GM12873 (cell line): Measurements from ENCODE around the gene SPNS2.

Source experiments
- CTCF ChIP-seq: IDR thresholded peaks from 2 replicates; pipeline ENCODE4 v1.5.1; 2012; ENCODE audit warnings: low read depth, mild to moderate bottlenecking, moderate library complexity, low read length, control low read depth; ENCODE audit not compliant: insufficient read depth; ENCODE audit errors: missing control alignments

SPNS2 gene

GRCh38 chr17:4512156-4513112 lies 13.8 kb downstream of the SPNS2 start:
- TF ChIP-seq CTCF = no peak

- TF ChIP-seq CTCF = no peak
Observed at GRCh38 chr17:4513113-4514032, 14.7 kb downstream of the SPNS2 start.

- no peak for TF ChIP-seq CTCF
Observed at GRCh38 chr17:4514206-4514605, 15.5 kb downstream of the SPNS2 start.

- TF ChIP-seq CTCF = no peak
Observed at GRCh38 chr17:4514779-4515178, 16.1 kb downstream of the SPNS2 start.

- no peak for TF ChIP-seq CTCF
Observed at GRCh38 chr17:4515501-4515900, 16.8 kb downstream of the SPNS2 start.

- no peak for TF ChIP-seq CTCF
Observed at GRCh38 chr17:4516735-4517134, 18.1 kb downstream of the SPNS2 start.

- TF ChIP-seq CTCF = no peak
Observed at GRCh38 chr17:4518901-4519300, 20.2 kb downstream of the SPNS2 start.
